GM12891 (cell line): Measurements from ENCODE around the gene SLC44A4.

Source experiments
- PAX5 ChIP-seq: IDR thresholded peaks from 2 replicates; pipeline ENCODE4 v1.6.1; 2011; ENCODE audit warnings: low read length, moderate library complexity, mild to moderate bottlenecking; ENCODE audit not compliant: insufficient read depth, severe bottlenecking
- POLR2A ChIP-seq: IDR thresholded peaks from 2 replicates; pipeline ENCODE4 v1.6.1; 2011; ENCODE audit warnings: low read depth, low read length, control low read depth
- POLR2AphosphoS5 ChIP-seq: IDR thresholded peaks from 2 replicates; pipeline ENCODE4 v1.6.1; 2011; ENCODE audit warnings: low read depth, low read length, control low read depth
- POU2F2 ChIP-seq: IDR thresholded peaks from 2 replicates; pipeline ENCODE4 v1.6.1; 2011; ENCODE audit warnings: low read depth, mild to moderate bottlenecking, control low read depth, low read length, moderate library complexity
- TAF1 ChIP-seq: IDR thresholded peaks from 2 replicates; pipeline ENCODE4 v1.6.1; 2011; ENCODE audit warnings: low read depth, low read length, control low read depth

- no peak for TF ChIP-seq POLR2AphosphoS5
- no peak for TF ChIP-seq TAF1
- no peak for TF ChIP-seq POLR2A
- no peak for TF ChIP-seq POU2F2
- TF ChIP-seq PAX5 = no peak
Observed at GRCh38 chr6:31865205-31866118, 13.3 kb downstream of the SLC44A4 start.
